Measurements from ENCODE around the gene EPS8L1.

DNA sequence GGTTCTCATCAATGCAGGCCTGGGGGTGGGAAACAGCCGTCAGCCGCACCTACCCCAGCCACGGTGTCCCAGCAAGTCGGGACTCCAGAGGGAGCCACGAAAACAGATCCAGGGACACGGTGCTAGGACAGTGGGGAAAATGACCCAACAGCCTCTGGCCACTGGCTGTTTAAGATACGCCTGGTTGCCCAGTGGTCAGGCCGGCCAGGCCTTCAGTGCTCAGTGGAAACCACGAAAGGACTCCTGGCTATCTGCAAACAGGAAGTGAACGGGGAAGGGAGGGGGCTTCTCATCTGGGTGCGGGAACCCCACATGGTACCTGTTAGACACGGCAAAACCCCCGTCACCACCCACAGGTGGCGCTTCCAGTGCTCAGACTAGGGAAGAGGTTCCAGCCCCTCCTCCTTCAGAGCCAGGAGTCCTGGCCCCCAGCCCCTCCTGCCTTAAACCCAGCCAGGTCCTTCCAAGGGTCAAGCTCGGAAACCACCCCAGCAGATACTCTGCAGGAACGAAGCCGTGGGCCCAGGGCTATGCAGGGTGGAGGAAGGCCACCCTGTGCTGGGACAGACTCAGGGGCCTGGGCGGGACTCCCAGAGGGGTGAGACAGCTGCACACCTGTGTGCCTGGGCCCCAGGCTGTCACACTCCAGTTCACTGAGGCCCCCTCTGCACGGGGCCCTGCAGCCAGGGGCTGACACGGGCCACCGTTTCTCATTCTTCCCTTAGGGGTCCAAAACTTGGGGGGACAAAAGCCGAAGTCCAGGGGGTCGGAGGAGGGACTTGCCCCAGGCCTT is 37.3 kb downstream of the EPS8L1 start:
- TF ChIP-seq, protein P1, sequence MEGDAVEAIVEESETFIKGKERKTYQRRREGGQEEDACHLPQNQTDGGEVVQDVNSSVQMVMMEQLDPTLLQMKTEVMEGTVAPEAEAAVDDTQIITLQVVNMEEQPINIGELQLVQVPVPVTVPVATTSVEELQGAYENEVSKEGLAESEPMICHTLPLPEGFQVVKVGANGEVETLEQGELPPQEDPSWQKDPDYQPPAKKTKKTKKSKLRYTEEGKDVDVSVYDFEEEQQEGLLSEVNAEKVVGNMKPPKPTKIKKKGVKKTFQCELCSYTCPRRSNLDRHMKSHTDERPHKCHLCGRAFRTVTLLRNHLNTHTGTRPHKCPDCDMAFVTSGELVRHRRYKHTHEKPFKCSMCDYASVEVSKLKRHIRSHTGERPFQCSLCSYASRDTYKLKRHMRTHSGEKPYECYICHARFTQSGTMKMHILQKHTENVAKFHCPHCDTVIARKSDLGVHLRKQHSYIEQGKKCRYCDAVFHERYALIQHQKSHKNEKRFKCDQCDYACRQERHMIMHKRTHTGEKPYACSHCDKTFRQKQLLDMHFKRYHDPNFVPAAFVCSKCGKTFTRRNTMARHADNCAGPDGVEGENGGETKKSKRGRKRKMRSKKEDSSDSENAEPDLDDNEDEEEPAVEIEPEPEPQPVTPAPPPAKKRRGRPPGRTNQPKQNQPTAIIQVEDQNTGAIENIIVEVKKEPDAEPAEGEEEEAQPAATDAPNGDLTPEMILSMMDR (IDR thresholded peaks at IDR 0.05), result no peak
- no peak for TF ChIP-seq POLR2A (IDR thresholded peaks at IDR 0.05)
